GM10248 (cell line): ENCODE measurements around the gene HCRTR1.
A peak's percentile ranks its signal among the peaks of the same experiment; 100 is the strongest.

Source experiments
- CTCF ChIA-PET: fragments of 300-600 bp; sonication (Branson Sonifier 250); formaldehyde crosslinking; extraction: SDS; loops from one replicate; lab custom pipeline; 2021; ENCODE audit warnings: antibody characterized with exemption; lab: Yijun Ruan, JAX
- POLR2A ChIA-PET: fragments of 350-650 bp; sonication (Branson Sonifier 250); formaldehyde crosslinking; extraction: SDS; loops from one replicate; lab custom pipeline; 2020; ENCODE audit warnings: antibody characterized with exemption; lab: Yijun Ruan, JAX
- DNase-seq: peaks from one replicate; pipeline ENCODE4 v3.0.0; 2012; ENCODE audit errors: extremely low spot score
- TF ChIP-seq, protein P1 (sequence below): IDR thresholded peaks from 2 replicates; pipeline ENCODE4 v1.5.1; 2012; ENCODE audit warnings: mild to moderate bottlenecking, low read depth; ENCODE audit errors: extremely low read depth, missing control alignments, control extremely low read depth

HCRTR1 gene

DNA sequence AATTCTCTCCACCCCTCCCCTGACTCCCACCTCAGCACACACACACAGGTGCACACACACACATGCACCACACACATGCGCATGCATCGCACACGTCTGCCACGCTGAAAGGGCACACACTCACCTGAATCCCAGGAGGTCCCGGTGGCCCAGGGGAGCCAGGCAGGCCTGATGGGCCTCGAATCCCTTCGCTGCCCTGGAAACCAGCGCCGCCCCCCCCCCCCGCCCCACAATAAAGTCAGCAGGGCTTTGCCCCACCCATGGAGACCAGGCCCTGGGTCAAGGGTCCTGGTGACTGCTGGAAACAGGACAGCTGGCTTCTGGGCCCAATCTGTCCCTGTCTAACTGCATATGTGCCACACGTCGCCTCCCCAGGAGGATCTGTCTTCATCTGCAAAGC is 45.0 kb downstream of the HCRTR1 start:
- DNase-seq: no peak
- TF ChIP-seq, protein P1, sequence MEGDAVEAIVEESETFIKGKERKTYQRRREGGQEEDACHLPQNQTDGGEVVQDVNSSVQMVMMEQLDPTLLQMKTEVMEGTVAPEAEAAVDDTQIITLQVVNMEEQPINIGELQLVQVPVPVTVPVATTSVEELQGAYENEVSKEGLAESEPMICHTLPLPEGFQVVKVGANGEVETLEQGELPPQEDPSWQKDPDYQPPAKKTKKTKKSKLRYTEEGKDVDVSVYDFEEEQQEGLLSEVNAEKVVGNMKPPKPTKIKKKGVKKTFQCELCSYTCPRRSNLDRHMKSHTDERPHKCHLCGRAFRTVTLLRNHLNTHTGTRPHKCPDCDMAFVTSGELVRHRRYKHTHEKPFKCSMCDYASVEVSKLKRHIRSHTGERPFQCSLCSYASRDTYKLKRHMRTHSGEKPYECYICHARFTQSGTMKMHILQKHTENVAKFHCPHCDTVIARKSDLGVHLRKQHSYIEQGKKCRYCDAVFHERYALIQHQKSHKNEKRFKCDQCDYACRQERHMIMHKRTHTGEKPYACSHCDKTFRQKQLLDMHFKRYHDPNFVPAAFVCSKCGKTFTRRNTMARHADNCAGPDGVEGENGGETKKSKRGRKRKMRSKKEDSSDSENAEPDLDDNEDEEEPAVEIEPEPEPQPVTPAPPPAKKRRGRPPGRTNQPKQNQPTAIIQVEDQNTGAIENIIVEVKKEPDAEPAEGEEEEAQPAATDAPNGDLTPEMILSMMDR: no peak
- POLR2A ChIA-PET: no interaction called here
- CTCF ChIA-PET: interaction anchor here (1.0 to 11.0 kb wide), 10 partner anchors 11 to 127 kb away, joined by 3 to 87 read pairs (median 8); partner anchors contain the start of genes COL16A1 and PEF1

- peak; percentile 86 for DNase-seq
- ChIA-PET POLR2A (no interaction called here), CTCF (interaction anchor here (0.6 to 11.0 kb wide), 28 partner anchors 8 to 654 kb away, joined by 3 to 87 read pairs (median 4); partner anchors contain the start of genes COL16A1 and PEF1)
- TF ChIP-seq, protein P1: peak; percentile 96
Measured at GRCh38 chr1:31663622-31664452, 46.3 kb downstream of the HCRTR1 start.

- POLR2A ChIA-PET: no interaction called here
- DNase-seq: no peak
- TF ChIP-seq, protein P1: no peak
- CTCF ChIA-PET: interaction anchor here (0.6 to 11.0 kb wide), 24 partner anchors 9 to 654 kb away, joined by 3 to 87 read pairs (median 4); partner anchors contain the start of genes COL16A1 and PEF1
Measured at GRCh38 chr1:31664528-31664927, 47.0 kb downstream of the HCRTR1 start.

DNA sequence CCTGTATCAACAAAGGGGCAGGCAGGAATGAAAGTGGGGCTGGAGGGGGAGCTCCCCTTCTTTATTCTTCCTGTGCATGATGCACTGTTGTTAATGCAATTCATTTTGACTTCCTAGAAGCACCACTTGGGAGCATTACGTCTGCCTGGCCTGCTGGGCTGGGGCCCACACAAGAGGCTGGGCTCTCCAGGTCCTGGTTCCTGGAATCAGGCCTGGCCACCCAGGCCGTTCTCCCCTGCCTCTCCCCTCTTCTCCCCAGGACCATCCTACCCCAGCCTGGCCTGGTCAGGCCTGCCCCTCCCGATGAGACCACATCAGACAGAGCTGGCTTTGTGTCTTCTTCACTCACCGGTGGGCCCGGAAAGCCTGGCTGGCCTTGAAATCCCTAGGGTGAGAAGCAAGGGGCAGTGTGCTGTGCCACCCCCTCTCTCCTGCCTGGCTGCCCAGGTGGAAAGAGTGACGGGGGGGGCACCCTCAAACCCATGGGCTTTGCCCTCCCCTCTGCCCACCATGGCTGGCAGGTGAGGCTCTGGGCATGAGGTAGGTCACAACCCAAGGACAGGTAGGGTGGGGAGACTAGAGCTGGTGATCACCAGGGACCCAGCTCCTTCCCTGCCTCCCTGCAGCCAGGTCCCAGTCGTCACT is 47.9 kb downstream of the HCRTR1 start:
- no peak for DNase-seq
- POLR2A ChIA-PET: interaction anchor here (0.7 kb wide), 1 partner anchor 103 kb away, joined by 3 read pairs; no protein-coding TSS in a partner anchor
- TF ChIP-seq, protein P1: no peak
- CTCF ChIA-PET: interaction anchor here (1.0 to 11.0 kb wide), 13 partner anchors 14 to 397 kb away, joined by 3 to 87 read pairs (median 4); partner anchors contain the start of gene COL16A1

DNA sequence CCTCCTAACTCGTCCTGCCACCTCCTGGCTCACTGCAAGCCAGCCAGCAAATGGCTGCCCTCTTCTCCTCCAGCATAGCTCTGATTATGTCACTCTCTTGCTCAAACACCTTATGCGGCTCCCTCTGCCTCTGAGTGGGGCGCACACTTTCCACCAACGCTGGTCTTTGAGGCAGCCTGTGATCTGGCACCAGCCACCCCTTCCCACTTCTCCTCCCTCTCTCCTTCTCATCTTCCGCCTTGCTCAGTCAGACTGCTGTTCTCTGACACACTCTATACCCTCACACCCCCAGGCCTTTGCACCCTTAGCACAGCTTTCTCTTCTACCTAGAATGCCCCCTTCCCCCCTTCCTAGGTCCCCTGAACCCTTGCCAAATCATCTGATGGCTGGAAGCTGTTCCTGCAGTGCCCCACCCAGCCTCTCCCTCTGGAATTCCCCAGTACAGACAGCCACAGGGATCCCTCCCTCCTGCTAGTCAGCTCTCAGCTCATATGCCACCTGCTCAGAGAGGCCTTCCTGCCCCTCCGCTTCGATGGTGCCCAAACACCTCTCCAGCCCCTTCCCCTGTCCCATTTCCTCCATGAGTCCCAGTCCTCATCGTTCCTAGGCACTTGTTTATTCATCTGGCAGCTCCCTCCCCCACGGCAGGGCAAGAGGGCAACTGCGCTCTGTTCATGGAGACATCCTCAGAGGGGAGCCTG is 48.9 kb downstream of the HCRTR1 start:
- POLR2A ChIA-PET: interaction anchor here (0.7 kb wide), 1 partner anchor 102 kb away, joined by 3 read pairs; no protein-coding TSS in a partner anchor

More for the DNA sequence above, 48.9 kb downstream of the HCRTR1 start:
- DNase-seq: no peak
- CTCF ChIA-PET: interaction anchor here (1.1 to 11.0 kb wide), 7 partner anchors 17 to 396 kb away, joined by 3 to 87 read pairs (median 4); partner anchors contain the start of gene COL16A1
- TF ChIP-seq, protein P1: no peak
